MCF 10A (cell line): Measurements from ENCODE around the gene MRPL37. TPM values are rescaled to one million over a fixed set of nuclear protein-coding genes. Genes with fewer than 3 reads are reported as not detected.

Experiments
- BruUV-seq: library from RNA; stranded (reverse); fragments of 400-500 nt; replicated peaks from 2 replicates; lab custom pipeline; 2021; lab: Mats Ljungman, UMichigan
- CTCF ChIA-PET: fragments of 300-600 bp; sonication (Branson Sonifier 250); formaldehyde crosslinking; extraction: SDS; loops from one replicate; lab custom pipeline; 2021; ENCODE audit warnings: antibody characterized with exemption, inconsistent platforms; lab: Yijun Ruan, JAX
- POLR2A ChIA-PET: fragments of 300-600, 350-650 bp; sonication (Branson Sonifier 250); formaldehyde crosslinking; extraction: SDS; loops from one replicate; lab custom pipeline; 2020; ENCODE audit warnings: antibody characterized with exemption, inconsistent platforms; lab: Yijun Ruan, JAX
- DNase-seq: peaks from one replicate; pipeline ENCODE4 v3.0.0-alpha.2; 2018; ENCODE audit not compliant: unreplicated experiment
- H3K27ac Mint-ChIP-seq: one replicate; pipeline ENCODE4 v1.8.0; 2022; ENCODE audit warnings: mild to moderate bottlenecking, low read depth, mixed read lengths; ENCODE audit not compliant: unreplicated experiment
- H3K27me3 Mint-ChIP-seq: one replicate; pipeline ENCODE4 v1.8.0; 2022; ENCODE audit warnings: mixed read lengths; ENCODE audit not compliant: insufficient read depth, unreplicated experiment
- H3K36me3 Mint-ChIP-seq: one replicate; pipeline ENCODE4 v1.8.0; 2022; ENCODE audit warnings: mild to moderate bottlenecking, moderate library complexity, mixed read lengths; ENCODE audit not compliant: insufficient read depth, unreplicated experiment
- H3K4me1 Mint-ChIP-seq: one replicate; pipeline ENCODE4 v1.8.0; 2022; ENCODE audit warnings: mixed read lengths; ENCODE audit not compliant: insufficient read depth, unreplicated experiment
- H3K4me3 Mint-ChIP-seq: one replicate; pipeline ENCODE4 v1.8.0; 2022; ENCODE audit warnings: mild to moderate bottlenecking, moderate library complexity, mixed read lengths; ENCODE audit not compliant: unreplicated experiment
- H3K9me3 Mint-ChIP-seq: one replicate; pipeline ENCODE4 v1.8.0; 2022; ENCODE audit warnings: mixed read lengths; ENCODE audit not compliant: unreplicated experiment
- intact Hi-C: fragments of 100-400 bp; cut with micrococcal nuclease; formaldehyde crosslinking; loops from 2 replicates; pipeline ENCODE4 v1.14.1; 2022
- total RNA-seq: library from RNA; stranded (reverse); gene quantifications from 2 replicates; pipeline ENCODE4 v1.2.3, GENCODE V29; 2022
- TF ChIP-seq, protein P1 (sequence below): fragments of 200-600 bp; IDR thresholded peaks from one replicate; pipeline ENCODE4 v1.8.0; 2022; ENCODE audit warnings: antibody characterized with exemption, mild to moderate bottlenecking; ENCODE audit not compliant: unreplicated experiment

Gene MRPL37
- total RNA-seq, 1 experiment from 2014 or later, result 128 TPM

DNA sequence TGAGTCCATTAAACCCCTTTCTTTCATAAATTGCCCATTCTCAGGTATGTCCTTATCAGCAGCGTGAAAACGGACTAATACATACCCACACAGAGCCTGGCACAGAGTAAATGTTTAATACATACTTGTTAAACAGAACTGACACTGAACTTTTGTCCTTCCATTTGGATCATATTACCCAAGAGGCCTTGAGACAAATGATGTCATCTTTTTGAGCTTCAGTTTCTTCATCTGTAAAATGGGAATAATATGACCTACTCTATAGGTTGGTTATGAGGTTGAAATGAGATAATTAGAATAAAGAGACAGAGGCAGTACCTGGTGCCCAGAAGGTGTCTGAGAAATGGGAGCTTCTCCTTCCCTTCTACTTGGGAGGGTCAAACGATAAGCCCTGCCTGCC lies 13.9 kb upstream of the MRPL37 start:
- CTCF ChIA-PET, result interaction anchor here (0.6 kb wide), 1 partner anchor 217 kb away, joined by 3 read pairs; no protein-coding TSS in a partner anchor

DNA sequence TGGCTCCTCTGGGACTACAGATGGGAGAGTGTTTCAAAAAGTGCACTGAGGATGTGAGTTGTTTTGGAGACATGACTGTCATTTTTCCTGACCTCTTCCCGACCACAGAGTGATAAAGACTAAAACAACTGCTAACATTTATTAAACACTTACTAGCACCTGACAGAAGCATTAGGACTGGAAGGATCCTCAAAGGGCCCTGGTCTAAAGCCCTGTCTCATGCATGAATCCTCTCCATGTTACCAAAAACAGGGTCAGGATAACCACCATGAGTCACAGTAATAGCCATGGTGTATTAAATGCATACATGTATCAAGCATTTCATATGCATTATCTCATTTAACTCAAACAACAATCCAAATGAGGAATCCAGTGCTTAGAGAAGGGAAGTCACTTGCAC lies 11.7 kb upstream of the MRPL37 start:
- TF ChIP-seq, protein P1, sequence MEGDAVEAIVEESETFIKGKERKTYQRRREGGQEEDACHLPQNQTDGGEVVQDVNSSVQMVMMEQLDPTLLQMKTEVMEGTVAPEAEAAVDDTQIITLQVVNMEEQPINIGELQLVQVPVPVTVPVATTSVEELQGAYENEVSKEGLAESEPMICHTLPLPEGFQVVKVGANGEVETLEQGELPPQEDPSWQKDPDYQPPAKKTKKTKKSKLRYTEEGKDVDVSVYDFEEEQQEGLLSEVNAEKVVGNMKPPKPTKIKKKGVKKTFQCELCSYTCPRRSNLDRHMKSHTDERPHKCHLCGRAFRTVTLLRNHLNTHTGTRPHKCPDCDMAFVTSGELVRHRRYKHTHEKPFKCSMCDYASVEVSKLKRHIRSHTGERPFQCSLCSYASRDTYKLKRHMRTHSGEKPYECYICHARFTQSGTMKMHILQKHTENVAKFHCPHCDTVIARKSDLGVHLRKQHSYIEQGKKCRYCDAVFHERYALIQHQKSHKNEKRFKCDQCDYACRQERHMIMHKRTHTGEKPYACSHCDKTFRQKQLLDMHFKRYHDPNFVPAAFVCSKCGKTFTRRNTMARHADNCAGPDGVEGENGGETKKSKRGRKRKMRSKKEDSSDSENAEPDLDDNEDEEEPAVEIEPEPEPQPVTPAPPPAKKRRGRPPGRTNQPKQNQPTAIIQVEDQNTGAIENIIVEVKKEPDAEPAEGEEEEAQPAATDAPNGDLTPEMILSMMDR, result no peak
- Mint-ChIP-seq H3K36me3 (peaks cover 8% of the 10 kb centered on the region), H3K9me3 (no peaks in the 10 kb centered on the region), H3K4me1 (no peaks in the 10 kb centered on the region), H3K27me3 (no peaks in the 10 kb centered on the region), H3K27ac (no peak overlapping the region), H3K4me3 (no peak overlapping the region)
- ChIA-PET POLR2A (no interaction called here), CTCF (interaction anchor here (0.5 kb wide), 1 partner anchor 317 kb away, joined by 6 read pairs; no protein-coding TSS in a partner anchor)
- no TSS peak for BruUV-seq
- no peak for DNase-seq
- intact Hi-C loops, result no loop called here

More for the DNA sequence above, 13.9 kb upstream of the MRPL37 start:
- H3K9me3 Mint-ChIP-seq, result no peaks in the 10 kb centered on the region
- intact Hi-C loops, result no loop called here
- no peak for DNase-seq
- BruUV-seq, result no TSS peak
- TF ChIP-seq, protein P1, result no peak
- H3K36me3 Mint-ChIP-seq, result no peaks in the 10 kb centered on the region
- no peak overlapping the region for H3K4me3 Mint-ChIP-seq
- no peaks in the 10 kb centered on the region for H3K4me1 Mint-ChIP-seq
- no peaks in the 10 kb centered on the region for H3K27me3 Mint-ChIP-seq
- POLR2A ChIA-PET, result interaction anchor here (0.9 kb wide), 1 partner anchor 14 kb away, joined by 3 read pairs; the partner anchor contains the start of genes CYB5RL and MRPL37
- no peak overlapping the region for H3K27ac Mint-ChIP-seq

DNA sequence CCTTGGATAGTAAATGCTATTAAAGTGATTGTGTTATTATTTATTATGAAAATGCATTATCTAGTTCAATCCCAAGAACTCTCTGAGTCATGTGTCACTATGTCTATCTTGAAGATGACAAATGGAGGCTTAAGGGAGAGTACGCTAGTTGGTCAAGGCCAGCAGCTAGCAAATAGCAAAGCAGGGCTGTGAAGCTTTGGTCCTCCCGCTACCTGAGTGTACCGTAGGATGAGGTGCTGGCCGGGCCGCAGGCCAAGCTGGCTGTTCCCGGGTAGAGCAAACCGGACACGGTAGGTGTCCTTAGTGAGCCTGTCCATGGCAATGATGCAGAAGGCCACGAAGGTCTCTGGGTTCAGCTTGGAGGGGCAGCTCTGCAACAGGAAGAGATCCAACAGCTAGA lies 9.4 kb upstream of the MRPL37 start:
- H3K27me3 Mint-ChIP-seq, result no peaks in the 10 kb centered on the region
- H3K4me3 Mint-ChIP-seq, result no peak overlapping the region
- DNase-seq, result no peak
- no peaks in the 10 kb centered on the region for H3K9me3 Mint-ChIP-seq
- intact Hi-C loops, result no loop called here
- BruUV-seq, result no TSS peak
- no peak overlapping the region for H3K27ac Mint-ChIP-seq
- no peaks in the 10 kb centered on the region for H3K4me1 Mint-ChIP-seq
- ChIA-PET CTCF (interaction anchor here (0.6 to 1.3 kb wide), 2 partner anchors 9 to 693 kb away, joined by 3 to 4 read pairs; partner anchors contain the start of genes CYB5RL and MRPL37), POLR2A (no interaction called here)
- TF ChIP-seq, protein P1, result no peak
- peaks cover 8% of the 10 kb centered on the region for H3K36me3 Mint-ChIP-seq

DNA sequence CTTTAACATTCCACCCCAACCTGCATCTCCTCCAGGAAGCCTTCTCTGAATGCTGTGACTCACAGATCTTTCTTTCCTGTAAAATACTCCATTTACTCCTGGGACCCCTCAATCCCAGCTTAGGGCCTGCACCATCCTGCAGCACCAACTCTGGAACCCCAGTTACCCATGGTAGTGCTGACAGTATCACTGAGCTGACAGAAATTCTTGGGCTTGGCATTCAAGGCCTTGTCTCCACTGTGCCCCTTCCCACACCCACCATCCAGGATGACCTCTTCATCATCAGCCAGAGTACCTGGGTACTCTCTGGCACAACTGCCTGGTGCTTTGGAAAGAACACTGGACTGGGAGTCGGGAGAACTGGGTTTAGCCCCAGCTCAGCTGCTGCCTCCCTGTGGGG lies 8.4 kb upstream of the MRPL37 start:
- no peak for DNase-seq
- CTCF ChIA-PET, result interaction anchor here (1.3 kb wide), 1 partner anchor 8 kb away, joined by 4 read pairs; the partner anchor contains the start of genes CYB5RL and MRPL37
- POLR2A ChIA-PET, result no interaction called here
- BruUV-seq, result no TSS peak
- Mint-ChIP-seq H3K27ac (no peak overlapping the region), H3K4me1 (no peaks in the 10 kb centered on the region), H3K27me3 (no peaks in the 10 kb centered on the region), H3K36me3 (peaks cover 8% of the 10 kb centered on the region), H3K4me3 (no peak overlapping the region), H3K9me3 (no peaks in the 10 kb centered on the region)
- TF ChIP-seq, protein P1, result no peak
- intact Hi-C loops, result no loop called here
